Measurements from ENCODE around the gene MYOZ2.

Gene MYOZ2

DNA sequence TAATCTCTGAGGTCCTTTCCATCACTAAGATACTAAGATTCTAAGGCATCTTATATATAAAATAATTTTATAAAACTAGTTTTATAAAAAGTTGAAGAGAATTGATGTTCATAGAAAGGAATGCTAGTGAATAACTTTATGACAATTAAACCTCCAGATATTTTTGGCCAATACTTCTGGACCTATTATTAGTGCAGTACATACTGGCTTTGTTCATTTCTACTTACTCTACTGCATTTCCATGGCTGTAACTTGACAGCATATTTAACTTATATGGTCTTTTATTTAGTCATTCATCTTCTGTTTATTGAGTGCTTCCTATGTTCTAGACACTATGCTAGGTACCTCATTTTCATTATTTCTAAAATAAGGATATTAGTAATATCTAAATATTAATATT is 70.1 kb downstream of the MYOZ2 start:
- no peak for DNase-seq

DNA sequence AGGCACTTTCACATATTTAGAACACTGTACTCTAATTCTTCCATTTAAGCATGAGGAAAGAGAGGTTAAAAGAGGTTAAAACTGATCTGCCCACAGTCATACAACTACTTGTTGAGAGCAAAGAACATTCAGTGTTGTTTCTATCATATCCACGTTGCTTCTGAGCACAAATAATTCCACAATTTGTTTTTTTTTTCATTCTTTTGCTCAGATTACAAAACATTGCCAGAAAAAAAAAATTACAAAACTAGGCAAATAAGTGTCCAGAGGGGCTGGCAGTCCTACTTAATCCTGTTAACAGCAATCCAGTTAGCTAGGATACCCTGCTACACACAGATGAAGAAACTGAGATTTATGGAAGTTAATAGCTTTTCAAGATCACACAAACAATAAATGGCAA is 70.5 kb downstream of the MYOZ2 start:
- no peak for DNase-seq

DNA sequence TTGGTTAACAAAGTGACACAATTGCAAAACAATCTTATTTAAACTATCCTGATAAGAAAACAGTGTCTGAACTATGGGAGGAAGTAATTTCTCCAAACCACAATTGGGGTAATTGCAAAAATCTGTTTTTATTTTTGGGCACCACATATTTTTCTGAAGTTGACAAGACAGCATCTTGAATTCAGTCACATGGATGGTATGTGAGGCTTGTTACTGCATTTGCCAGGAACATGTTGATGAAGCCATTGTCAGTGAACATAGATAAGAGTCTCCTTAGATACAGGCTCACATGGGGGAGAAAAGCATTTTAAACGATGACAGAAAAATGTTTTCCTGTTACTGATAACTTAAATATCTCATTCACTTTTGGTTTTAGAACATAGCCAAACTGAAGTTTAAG is 71.4 kb downstream of the MYOZ2 start:
- no peak for DNase-seq

DNA sequence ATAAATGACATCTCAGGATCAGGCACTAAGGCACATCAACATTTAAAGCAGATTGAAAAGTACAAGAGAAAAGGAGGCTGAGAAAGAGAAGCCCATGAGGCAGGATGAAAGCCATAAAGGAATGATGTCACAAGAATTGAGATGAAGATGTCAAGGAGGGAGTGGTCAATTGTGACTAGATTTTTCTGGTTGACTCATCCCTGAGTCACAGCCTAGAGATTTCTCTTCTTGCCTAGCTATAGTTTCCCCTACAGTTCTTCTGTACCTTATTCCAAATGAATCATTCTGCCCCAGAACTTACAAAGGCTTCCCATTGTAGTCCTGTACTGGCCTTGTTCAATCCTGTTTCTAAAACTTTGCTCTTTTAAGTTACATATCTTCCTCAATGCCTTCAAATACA is 73.4 kb downstream of the MYOZ2 start:
- no peak for DNase-seq

DNA sequence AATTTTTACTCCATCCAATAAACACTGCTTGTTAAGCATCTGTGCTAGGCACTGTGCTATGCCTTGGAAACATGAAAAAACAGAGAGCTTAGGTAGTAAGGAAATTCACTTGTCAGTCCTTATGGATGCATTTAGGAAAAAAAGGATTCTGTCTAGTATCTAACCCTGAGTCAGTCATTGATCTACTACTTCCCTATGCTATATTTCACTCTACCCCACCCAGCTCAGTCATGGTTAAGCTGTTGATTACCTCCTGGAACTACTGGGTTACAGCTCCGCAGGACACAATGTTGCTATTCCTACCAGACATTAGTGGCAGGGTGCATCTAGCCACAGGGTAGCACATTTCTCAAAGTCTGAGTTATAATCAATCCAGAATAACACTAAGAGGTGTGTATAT is 74.0 kb downstream of the MYOZ2 start:
- DNase-seq, result no peak

DNA sequence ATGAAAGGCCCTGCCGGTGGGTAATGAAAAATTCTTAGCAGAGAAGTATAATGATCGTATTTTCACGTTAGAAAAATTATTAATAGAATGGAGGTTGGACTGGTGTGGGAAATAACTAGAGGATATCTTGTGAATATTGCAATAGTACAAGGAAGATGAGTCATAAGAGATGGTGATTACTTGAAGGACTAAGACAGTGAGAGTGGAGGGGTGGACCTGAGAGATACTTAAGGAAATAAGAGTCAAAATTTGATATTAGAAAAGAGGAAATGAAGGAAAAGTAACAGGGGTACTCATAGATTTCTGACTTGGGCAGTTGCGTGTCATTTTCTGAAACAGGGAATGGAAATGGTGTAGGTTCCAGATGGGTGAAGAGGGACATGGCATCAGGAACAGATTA is 75.1 kb downstream of the MYOZ2 start:
- DNase-seq, result no peak

DNA sequence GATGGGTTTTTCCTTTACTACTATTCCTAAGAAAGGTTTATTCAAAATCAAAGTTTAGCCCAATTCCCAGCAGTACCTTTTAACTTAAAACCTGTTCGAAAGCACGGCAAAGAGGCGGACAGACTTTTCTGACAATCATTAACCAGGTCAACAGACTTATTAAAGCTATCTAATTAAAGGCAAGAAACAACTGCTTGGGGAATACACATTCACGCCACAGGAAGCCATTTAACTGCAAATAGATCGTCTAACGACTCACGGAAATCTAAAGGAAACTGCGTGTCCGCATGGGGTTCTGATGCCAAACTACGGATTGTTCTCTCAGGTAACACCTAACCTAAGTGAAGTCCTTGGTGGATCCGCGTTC is 76.2 kb downstream of the MYOZ2 start:
- no peak for DNase-seq

DNA sequence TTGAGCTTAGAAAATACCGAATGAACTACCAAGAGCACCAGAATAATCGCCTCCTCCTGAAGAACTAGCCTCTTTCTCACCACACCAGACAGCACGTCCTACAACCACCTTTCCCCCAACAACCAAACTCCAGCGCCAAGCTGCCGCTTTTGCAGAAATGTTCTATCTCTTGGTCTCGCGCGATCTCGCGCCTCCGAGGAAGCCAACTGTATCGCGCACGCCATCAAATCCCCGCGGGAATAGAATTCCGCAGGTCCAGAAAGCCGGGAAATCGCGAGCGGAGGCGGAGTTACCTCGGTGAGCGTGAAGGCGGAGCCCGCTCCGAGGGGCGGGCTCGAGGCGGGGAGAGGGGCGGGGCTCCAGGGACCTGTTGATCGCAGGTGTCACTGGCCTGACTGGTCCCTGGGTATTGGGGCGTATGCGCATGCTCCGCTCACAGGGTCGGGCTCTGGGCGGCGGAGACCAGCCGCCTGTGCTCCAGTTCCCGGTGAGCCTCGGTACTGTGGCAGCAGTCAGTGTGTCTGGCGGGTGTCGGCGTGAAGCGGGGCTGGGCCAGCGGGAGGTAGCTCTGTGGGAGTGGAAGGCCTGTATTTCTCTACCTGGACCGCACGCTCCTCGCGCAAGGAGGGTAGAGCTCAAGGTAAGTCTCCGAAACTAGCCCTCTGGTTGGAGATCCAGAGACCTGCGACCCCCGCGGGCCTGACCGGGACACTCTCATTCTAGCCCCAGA is 76.8 kb downstream of the MYOZ2 start, which contains the start of gene USP53:
Gene USP53, plus strand, starts transcription at position 480 of the 730 bp plus-strand sequence. CDS start 27,047 bp downstream, outside the sequence.
- peak; percentile 98 for DNase-seq

DNA sequence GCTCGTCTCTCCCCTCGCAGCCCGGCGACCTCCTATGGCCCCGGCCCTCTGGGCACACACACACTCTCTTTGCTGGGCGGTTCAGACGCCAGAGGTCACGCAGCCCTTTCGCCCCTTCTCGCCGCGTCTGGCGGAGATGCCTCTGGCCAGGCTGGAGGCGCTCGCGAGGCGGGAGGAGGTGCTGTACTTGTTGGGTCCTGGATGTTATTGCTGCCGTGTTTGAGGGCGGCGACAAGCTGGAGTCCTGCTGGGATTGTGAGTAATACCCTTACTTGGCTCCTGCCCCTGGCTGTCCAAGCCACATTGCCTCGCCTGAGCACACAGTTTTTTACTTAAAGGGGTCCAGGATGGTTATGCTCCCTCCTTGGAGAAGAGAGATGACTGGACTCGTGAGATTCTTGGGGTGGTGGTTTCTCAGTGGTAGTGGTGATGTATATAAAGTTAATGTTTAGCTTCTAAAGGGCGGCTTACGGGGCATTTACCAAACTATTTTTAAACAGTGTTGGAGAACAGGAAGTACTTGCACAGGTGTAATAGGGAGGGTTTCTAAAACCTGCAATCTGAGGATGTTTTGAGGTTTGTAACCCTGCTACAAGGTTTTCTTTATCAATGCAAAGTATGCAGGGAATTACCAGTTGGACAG is 77.5 kb downstream of the MYOZ2 start:
- peak; percentile 64 for DNase-seq

DNA sequence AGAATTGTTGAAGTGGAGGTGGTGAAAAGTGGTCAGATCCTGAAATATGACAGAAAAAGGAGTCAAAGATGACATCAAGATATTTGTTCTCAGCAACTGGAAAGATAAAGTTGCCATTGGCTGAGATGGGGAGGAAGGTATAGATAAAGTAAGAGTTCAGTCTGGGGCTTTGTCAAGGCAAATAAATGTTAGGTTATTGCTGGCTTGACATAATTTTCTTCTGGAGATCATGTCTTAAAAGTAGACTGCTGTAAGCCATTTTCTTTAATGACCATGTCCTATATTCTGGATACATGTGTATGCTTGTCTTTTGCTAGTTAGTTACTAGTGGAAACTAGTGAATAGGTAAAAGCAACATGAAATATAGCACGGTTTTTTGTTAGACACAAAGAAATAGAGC is 82.5 kb downstream of the MYOZ2 start:
- DNase-seq, result no peak

DNA sequence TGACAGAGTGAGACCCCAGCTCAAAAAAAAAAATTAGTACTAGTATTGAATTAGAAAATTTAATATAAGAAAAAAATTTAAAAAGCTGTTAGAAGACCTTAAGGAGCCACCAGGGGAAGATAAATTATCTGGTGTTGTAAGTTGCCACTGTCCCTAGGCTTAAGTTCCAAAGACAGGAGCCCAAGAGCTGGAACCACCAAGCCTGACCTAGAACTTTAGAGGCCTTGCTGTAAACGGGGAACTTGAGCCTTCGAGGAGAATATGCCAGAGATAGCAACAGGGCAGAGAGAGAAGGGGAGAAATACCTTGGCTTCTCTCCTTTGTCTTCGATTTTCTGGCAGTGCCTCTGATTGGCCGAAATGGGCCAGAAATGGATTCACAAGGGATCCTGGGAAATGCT is 85.8 kb downstream of the MYOZ2 start:
- no peak for DNase-seq

DNA sequence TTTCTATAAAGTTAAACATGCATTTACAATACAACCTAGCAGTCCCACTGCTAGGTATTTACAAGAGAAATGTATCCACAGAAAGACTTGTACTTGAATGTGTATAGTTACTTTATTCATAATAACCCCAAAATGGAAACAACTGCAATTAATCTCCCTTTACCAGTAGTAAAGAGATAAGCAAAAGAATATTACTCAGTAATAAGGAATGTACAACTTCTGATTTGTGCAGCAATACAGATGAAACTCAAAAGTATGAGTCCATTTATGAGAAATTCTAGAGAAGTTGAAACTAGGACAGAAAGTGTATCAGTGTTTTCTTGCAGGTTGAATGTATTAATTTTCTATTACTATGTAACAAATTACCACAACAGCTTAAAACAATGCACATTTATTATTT is 92.1 kb downstream of the MYOZ2 start:
- no peak for DNase-seq

DNA sequence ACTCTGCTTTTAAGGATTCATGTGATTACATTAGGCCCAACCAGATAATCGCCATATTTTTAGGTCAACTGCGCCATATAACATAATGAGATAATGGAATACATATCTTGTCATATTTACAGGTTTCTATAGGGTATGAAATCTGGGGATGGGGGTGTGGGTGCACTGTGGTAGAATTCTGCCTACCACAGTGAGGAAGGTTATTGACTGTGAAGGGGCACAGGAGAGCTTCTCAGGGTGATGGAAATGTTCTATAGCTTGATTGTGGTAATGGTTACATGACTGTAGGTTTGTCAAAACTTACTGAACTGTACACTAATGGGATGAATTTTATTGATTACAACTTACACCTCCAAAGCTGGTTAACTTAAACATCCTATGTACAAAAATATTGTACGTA is 92.8 kb downstream of the MYOZ2 start:
- DNase-seq, result no peak

DNA sequence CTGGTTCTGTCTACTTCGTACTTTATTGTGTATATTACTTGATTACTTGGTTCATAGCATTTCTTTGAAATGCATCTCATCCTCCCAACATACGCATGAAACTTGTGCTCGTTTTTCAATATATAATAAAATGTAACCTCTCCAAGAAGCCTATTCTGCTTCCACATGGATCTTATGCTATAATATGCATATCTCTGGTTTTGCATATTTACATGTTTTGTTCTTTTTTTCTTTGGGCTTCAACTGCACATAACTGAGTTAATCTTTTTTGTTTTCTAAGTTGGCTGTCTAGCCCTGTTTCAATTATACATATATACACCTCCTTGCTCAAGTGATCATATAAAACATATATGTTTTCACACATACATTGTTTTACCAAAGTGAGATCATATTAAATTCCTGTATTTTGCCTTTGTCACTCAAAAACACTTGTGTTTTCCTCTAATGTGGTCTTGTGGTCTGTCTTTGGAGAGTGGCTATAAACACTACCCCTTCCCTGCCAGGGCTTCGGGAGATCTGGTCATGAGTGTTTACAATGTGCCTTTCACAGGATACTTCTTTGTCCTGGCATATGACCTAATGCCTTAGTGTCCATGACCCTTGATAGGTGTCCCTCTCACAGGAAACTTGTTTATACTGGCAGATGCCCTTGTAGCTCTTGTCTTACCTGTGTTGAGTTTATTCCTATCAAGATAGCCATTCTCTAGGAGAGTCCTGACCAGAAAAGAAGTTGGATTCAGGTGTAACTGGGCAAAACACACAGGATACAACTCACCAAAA is 94.5 kb downstream of the MYOZ2 start:
- DNase-seq, result no peak

DNA sequence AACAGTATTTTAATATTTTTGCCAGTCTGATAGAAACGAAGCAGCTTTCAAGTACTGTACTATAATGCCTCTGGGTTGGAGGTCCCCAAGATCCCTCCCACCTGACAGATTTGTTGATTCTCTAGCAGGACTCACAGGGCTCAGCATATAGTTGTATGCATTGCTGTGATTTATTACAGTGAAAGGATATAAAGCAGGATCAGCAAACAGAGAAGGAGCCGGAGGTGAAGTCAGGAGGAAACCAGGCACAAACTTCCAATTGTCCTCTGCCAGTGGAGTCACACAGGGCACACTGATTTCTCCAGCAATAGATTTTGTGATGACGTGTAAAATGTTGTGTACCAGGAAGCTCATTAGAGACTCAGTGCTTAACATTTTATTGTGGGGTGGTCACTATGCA is 95.9 kb downstream of the MYOZ2 start:
- DNase-seq, result no peak

DNA sequence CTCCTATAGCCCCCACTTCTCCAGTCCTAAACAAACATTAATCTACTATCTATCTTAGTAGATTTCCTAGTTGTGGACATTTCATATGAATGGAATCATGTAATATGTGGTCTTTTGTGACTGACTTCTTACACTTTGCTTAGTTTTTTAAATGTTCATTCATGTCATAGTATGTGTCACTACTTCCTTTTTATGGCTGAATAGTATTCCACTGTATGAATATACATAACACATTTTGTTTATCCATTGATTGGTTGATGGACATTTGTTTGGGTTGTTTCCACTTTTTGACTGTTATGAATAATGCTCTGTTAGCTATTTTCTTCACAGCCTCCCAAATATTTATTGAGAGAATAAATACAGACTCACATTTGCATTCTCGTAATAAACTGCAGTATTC is 96.7 kb downstream of the MYOZ2 start:
- DNase-seq, result no peak

DNA sequence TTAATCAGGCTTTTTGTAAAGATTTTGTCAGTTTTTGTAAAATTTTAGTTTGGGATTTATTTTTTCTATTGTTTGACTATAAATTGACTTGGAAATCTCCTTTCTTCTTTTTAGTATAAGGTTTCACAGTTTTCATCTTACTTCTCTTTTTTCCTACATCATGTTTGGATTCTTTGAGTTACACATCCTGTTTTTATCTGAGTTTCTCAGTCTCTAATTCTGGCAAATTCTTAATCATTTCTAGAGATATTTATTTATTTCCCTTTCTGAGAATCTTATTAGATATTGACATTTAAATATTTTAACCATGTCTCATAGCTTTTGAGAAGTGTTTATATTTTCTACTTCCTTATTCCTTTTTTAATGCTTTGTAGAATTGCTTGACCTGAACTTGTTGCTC is 97.6 kb downstream of the MYOZ2 start:
- DNase-seq, result no peak

DNA sequence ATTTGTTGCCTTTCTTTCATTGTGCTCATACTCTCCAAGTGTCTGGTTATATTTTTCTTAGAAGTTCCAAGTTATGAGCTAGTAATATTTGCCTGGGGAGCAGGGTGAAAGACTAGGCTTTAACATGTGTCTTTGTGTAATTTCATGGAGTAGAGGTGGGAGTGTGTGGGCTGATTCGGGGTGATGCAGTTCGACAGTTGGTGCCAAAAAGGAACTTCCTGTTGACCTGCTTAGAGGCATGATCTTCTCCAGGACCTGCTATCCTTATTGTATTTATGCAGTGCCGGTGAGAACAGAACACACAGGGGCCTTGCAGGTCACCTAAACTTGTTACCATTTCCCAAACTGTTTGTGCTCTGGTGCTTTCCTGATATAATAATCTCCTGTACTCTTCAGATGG is 98.1 kb downstream of the MYOZ2 start:
- peak; percentile 15 for DNase-seq

DNA sequence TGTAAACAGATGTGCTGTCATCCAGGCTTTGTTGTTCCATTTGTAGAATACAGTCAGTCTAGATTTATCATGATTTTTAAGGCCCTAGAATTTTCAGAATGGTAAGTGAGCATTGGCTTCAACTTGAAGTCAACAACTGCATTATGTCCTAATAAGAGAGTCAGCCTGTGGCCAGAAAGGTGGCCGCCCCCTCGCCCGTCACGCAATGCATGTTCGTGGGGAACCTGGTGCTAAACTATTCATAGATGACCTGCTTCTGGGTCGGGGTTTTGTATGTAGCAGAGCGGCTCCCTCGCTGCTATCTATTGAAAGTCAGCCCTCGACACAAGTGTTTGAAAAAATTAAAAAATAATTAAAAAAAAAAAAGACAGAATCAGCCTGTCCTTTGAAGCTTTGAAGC is 101.6 kb downstream of the MYOZ2 start:
- no peak for DNase-seq

Measured in CD4-positive, alpha-beta T cell treated with Interleukin-17A for 1 hour (primary cell).